Activated B cell treated with CpG ODN at 0.5 μM for 24 hours (primary cell): ENCODE data around the gene RALGAPA2. TPM values are rescaled to one million over a fixed set of nuclear protein-coding genes. Genes with fewer than 3 reads are reported as not detected.
"Not testable (repeated sequence)": the region's sequence is repeated elsewhere in the genome, so short reads cannot be mapped to it uniquely, and the experiment has no call there.

Experiments used
- ATAC-seq: fragments of 200-7000 bp; cut with Tn5 transposase; one replicate; pipeline ENCODE4 v1.10.0; 2021; ENCODE audit warnings: low read depth, mild to moderate bottlenecking, moderate library complexity
- CTCF ChIA-PET: fragments of 350-600 bp; sonication (Branson Sonifier 250); formaldehyde crosslinking; loops from one replicate; lab custom pipeline; 2021; ENCODE audit warnings: antibody characterized with exemption; lab: Charles Lee
- POLR2A ChIA-PET: fragments of 350-600 bp; sonication (Branson Sonifier 250); formaldehyde crosslinking; loops from one replicate; lab custom pipeline; 2021; ENCODE audit warnings: antibody characterized with exemption; lab: Charles Lee
- DNase-seq: peaks from one replicate; pipeline ENCODE4 v3.0.0; 2022
- H3K27ac Mint-ChIP-seq: one replicate; pipeline ENCODE4 v1.8.0; 2020; ENCODE audit warnings: mixed read lengths
- H3K27me3 Mint-ChIP-seq: one replicate; pipeline ENCODE4 v1.8.0; 2021; ENCODE audit warnings: mixed read lengths
- H3K36me3 Mint-ChIP-seq: one replicate; pipeline ENCODE4 v1.8.0; 2021; ENCODE audit warnings: low read depth, mixed read lengths
- H3K4me1 Mint-ChIP-seq: one replicate; pipeline ENCODE4 v1.8.0; 2021; ENCODE audit warnings: mixed read lengths
- H3K4me3 Mint-ChIP-seq: one replicate; pipeline ENCODE4 v1.8.0; 2020; ENCODE audit warnings: mild to moderate bottlenecking, mixed read lengths
- H3K9me3 Mint-ChIP-seq: one replicate; pipeline ENCODE4 v1.8.0; 2020; ENCODE audit warnings: mixed read lengths
- CTCF ChIP-seq: fragments of 200-600 bp; IDR thresholded peaks from one replicate; pipeline ENCODE4 v1.8.0; 2022; ENCODE audit warnings: antibody characterized with exemption, mild to moderate bottlenecking
- intact Hi-C: fragments of 100-400 bp; cut with micrococcal nuclease; formaldehyde crosslinking; loops from one replicate; pipeline ENCODE4 v1.15.1; 2024
- total RNA-seq: library from RNA; stranded (reverse); gene quantifications from 2 replicates; pipeline ENCODE4 v1.2.3, GENCODE V29; 2022

The RALGAPA2 gene
- total RNA-seq, 1 donor from 2014 or later, result 19.2 TPM

- H3K4me3 Mint-ChIP-seq, result no peak overlapping the region
- DNase-seq, result no peak
- CTCF ChIA-PET, result no interaction called here
Measured at GRCh38 chr20:20362774-20363433, 349.5 kb downstream of the RALGAPA2 start.

DNA sequence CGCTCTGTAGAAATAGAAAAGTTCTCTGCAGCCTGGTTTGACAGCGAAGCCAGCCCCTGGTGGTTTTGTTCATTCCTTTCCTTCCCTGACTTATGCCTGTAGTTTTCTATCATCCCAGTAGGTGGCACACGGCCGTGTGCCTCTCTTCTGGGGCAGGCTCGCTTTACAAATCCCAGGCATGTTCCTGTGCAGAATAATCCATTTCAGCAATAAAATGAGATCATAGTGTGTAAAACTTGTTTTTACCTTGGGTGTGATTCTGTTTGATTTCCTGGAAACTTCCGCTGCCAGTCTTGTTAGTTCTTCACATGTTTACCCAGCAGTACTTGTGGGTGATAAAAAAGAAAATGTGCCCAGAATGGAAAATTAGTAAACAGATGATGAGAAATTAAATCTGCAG lies 352.0 kb downstream of the RALGAPA2 start:
- H3K36me3 Mint-ChIP-seq, result no peaks in the 10 kb centered on the region
- H3K4me1 Mint-ChIP-seq, result peaks cover 30% of the 10 kb centered on the region
- H3K27ac Mint-ChIP-seq, result no peak overlapping the region
- ChIA-PET CTCF (interaction anchor here (1.2 kb wide), 1 partner anchor 92 kb away, joined by 3 read pairs; no protein-coding TSS in a partner anchor), POLR2A (no interaction called here)
- H3K4me3 Mint-ChIP-seq, result no peak overlapping the region
- no peaks in the 10 kb centered on the region for H3K9me3 Mint-ChIP-seq
- DNase-seq, result no peak
- peaks cover 42% of the 10 kb centered on the region for H3K27me3 Mint-ChIP-seq
- TF ChIP-seq CTCF, result peak; percentile 50
- intact Hi-C loops, result loop anchor here (1.0 to 5.0 kb wide), 5 partner anchors 92 to 1147 kb away; no protein-coding TSS in a partner anchor
- ATAC-seq, result peak; percentile 79

More at GRCh38 chr20:20362774-20363433, 349.5 kb downstream of the RALGAPA2 start:
- Mint-ChIP-seq H3K27me3 (peaks cover 53% of the 10 kb centered on the region), H3K4me1 (peaks cover 39% of the 10 kb centered on the region), H3K27ac (no peak overlapping the region), H3K36me3 (no peaks in the 10 kb centered on the region), H3K9me3 (no peaks in the 10 kb centered on the region)
- POLR2A ChIA-PET, result no interaction called here
- no peak for TF ChIP-seq CTCF
- no peak for ATAC-seq
- intact Hi-C loops, result loop anchor here (5.0 kb wide), 1 partner anchor 1144 kb away; no protein-coding TSS in a partner anchor

DNA sequence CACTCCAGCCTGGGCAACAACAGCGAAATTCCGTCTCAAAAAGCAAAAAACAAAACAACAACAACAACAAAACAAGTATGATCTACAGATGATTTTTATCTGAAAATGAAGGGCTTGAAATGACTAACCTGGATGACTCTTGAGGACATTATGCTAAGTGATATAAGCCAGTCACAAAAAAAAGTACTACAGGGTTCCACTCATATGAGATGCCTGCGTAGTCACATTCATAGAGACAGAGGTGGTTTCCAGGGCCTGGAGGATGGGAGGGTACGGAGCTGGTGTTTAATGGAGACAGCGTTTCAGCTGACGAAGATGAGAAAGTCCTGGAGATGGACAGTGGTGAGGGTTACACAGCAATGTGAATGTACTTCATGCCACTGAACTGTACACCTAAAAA lies 352.8 kb downstream of the RALGAPA2 start:
- intact Hi-C loops, result loop anchor here (1.0 to 5.0 kb wide), 5 partner anchors 93 to 1148 kb away; no protein-coding TSS in a partner anchor
- H3K27ac Mint-ChIP-seq, result no peak overlapping the region
- no peak for DNase-seq
- peaks cover 27% of the 10 kb centered on the region for H3K4me1 Mint-ChIP-seq
- no peak overlapping the region for H3K4me3 Mint-ChIP-seq
- TF ChIP-seq CTCF, result no peak
- H3K27me3 Mint-ChIP-seq, result peaks cover 36% of the 10 kb centered on the region
- ChIA-PET POLR2A (no interaction called here), CTCF (interaction anchor here (0.8 to 2.3 kb wide), 7 partner anchors 18 to 274 kb away, joined by 3 to 6 read pairs (median 3); no protein-coding TSS in a partner anchor)
- ATAC-seq, result no peak
- H3K36me3 Mint-ChIP-seq, result no peaks in the 10 kb centered on the region
- no peaks in the 10 kb centered on the region for H3K9me3 Mint-ChIP-seq

DNA sequence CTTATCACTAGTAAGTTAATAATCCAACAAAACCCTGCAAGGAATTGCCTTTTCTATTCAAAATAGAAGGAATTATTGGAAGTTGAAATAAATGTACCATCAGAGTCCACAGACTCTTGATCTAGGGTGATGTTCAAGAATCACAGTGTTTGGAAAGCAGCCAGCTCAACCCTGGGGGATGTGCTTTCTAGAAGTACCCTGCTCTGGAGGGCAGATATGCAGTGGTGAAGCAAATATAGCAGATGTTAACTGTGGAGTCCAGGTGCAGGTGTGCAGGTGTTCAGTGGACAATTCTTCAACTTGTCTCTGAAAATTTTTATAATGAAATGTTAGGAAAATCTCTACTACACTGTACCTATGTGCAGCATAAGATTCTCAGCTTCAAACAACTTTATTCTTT lies 353.6 kb downstream of the RALGAPA2 start:
- Mint-ChIP-seq H3K36me3 (no peaks in the 10 kb centered on the region), H3K4me3 (no peak overlapping the region), H3K27me3 (peaks cover 32% of the 10 kb centered on the region), H3K9me3 (no peaks in the 10 kb centered on the region), H3K27ac (no peak overlapping the region), H3K4me1 (peaks cover 23% of the 10 kb centered on the region)
- POLR2A ChIA-PET, result no interaction called here
- intact Hi-C loops, result no loop called here
- CTCF ChIA-PET, result interaction anchor here (1.0 to 2.3 kb wide), 7 partner anchors 18 to 273 kb away, joined by 3 to 6 read pairs (median 3); no protein-coding TSS in a partner anchor
- ATAC-seq, result no peak
- DNase-seq, result no peak
- TF ChIP-seq CTCF, result no peak

GRCh38 chr20:20355503-20355902 lies 356.9 kb downstream of the RALGAPA2 start:
- H3K9me3 Mint-ChIP-seq, CTCF ChIA-PET, POLR2A ChIA-PET, ATAC-seq, intact Hi-C loops, H3K36me3 Mint-ChIP-seq, H3K4me1 Mint-ChIP-seq, H3K27ac Mint-ChIP-seq, DNase-seq, H3K4me3 Mint-ChIP-seq: not testable (repeated sequence)
- H3K27me3 Mint-ChIP-seq, result peaks cover 10% of the 10 kb centered on the region
